HG03095 (cell line): ENCODE measurements around the gene KICS2.
"Not testable (repeated sequence)": the region's sequence is repeated elsewhere in the genome, so short reads cannot be mapped to it uniquely, and the experiment has no call there.

Experiments
- ATAC-seq: cut with Tn5 transposase; IDR thresholded peaks from one replicate; pipeline ENCODE4 v1.9.1; 2021; ENCODE audit warnings: moderate library complexity; ENCODE audit not compliant: unreplicated experiment

Gene KICS2

DNA sequence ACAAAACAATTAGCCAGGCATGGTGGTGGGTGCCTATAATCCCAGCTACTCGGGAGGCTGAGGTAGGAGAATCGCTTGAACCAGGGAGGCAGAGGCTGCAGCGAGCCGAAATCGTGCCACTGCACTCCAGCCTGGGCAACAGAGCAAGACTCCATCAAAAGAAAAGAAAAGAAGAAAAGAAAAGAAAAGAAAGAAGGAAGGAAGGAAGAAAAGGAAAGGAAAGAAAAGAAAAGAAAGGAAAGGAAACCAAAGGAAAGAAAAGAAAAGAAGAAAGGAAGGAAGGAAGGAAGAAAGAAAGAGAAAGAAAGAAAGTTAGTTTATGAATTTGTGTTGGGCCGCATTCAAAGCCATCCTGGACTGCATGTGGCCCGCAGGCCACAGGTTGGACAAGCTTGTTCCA is 4.5 kb downstream of the KICS2 start:
- not testable (repeated sequence) for ATAC-seq

DNA sequence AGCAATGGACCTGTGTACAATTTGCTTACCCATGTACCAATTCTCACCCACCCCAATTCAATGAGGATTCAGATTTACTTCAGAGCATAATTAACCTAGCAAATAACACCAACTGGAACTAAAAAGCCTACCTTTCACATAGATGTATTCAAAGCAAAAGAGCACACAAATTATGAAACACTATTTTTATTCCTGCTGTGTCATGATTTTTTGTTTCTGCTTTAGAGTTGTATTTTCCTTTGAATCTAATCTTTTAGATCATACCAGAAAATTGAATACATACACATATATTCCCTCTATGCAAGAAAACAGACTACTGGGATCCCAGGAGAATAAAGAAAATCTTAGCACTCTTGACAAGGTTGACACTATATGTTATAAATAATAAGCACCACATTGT is 5.9 kb downstream of the KICS2 start:
- no peak for ATAC-seq

DNA sequence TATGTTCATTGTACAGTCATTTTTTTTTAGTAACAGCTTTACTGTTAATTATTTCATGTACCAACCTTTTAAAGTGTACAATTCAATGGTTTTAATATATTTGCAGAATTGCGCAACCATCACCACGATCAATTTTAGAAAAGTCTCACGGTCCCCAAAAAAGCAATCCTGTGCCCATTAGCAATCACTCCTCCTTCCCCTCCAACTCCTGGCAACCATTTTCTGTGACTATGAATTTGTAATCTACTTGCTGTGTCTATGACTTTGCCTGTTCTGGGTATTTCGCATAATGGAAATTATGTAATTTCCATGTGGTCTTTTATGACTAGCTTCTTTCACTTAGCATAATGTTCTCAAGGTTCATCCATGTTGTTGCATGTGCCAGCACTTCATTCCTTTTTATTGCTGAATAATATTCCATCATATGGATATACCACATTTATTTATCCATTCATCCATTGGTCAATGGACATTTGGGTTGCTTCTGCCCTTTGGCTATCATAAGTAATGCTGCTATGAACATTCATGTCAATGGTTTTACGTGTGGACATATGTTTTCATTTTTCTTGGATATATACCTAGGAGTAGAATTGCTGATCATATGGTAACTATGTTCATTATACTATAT is 9.9 kb downstream of the KICS2 start:
- no peak for ATAC-seq

DNA sequence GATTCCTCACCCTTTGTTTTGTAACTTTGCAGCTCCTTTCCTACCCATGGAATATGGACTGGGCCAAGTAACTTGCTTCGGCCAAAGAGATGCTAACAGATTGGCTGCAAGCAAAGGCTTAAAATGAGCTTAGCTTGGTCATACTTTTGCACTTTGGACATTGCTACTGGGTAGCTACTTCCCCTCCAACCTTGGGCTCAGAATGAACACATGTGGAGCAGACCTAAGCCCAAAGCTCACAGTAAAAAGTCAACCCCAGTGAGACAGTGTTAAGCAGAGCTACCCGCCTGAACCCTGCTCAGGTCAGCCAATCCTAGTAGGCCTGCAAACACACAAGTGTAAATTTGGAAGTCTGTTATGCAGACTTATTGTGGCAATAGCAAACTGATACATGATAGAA is 14.6 kb downstream of the KICS2 start:
- ATAC-seq: no peak

DNA sequence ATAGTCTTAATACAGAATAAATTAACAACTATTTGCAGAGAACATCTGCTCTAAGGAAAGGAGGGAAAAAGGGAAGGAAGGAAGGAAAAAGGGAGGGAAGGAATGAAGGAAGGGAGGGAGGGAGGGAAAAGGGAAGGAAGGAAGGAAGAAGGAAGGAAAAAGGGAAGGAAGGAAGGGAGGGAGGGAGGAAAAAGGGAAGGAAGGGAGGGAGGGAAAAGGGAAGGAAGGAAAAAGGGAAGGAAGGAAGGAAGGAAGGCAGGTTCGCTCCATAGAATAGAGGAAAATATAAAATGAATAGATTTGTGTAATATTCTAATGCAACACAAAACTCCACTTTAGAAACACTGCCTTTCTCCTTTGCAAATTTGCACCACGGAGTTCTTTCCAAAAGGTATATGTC is 16.6 kb downstream of the KICS2 start:
- no peak for ATAC-seq

DNA sequence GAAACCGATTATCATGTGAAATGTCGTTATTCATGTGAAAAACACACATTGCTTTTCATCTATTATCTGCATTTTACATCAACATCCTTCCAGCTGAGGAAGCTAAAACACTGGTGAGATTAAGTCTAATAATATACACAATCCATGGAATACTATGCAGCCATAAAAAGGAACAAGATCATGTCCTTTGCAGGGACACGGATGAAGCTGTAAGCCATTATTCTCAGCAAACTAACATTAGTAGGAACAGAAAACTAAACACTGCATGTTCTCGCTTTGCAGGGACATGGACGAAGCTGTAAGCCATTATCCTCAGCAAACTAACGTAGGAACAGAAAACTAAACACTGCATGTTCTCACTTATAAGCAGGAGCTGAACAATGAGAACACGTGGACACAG is 18.3 kb downstream of the KICS2 start:
- no peak for ATAC-seq

DNA sequence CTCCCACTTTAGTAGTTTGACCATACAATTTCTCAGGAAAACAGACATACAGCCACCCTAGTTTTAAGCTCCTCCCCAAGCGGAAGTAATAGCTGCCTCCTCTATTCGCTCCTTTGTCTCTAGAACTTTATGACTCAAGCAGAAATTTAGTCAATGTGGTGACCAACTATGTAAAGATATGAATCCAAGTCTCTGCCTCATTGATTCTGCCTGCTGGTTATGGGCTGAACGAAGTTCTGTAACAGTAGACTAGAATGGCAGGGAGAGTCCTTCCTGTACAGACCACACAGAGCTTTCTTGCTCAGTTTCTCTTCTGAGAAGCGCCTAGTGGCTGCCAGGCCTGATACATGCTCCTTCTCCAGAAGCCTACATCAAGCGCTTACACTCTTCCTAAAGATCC is 19.1 kb downstream of the KICS2 start:
- no peak for ATAC-seq

DNA sequence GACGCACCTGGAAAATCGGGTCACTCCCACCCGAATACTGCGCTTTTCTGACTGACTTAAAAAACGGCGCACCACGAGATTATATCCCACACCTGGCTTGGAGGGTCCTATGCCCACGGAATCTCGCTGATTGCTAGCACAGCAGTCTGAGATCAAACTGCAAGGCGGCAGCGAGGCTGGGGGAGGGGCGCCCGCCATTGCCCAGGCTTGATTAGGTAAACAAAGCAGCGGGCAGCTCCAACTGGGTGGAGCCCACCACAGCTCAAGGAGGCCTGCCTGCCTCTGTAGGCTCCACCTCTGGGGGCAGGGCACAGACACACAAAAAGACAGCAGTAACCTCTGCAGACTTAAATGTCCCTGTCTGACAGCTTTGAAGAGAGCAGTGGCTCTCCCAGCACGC is 26.3 kb downstream of the KICS2 start:
- ATAC-seq: not testable (repeated sequence)

DNA sequence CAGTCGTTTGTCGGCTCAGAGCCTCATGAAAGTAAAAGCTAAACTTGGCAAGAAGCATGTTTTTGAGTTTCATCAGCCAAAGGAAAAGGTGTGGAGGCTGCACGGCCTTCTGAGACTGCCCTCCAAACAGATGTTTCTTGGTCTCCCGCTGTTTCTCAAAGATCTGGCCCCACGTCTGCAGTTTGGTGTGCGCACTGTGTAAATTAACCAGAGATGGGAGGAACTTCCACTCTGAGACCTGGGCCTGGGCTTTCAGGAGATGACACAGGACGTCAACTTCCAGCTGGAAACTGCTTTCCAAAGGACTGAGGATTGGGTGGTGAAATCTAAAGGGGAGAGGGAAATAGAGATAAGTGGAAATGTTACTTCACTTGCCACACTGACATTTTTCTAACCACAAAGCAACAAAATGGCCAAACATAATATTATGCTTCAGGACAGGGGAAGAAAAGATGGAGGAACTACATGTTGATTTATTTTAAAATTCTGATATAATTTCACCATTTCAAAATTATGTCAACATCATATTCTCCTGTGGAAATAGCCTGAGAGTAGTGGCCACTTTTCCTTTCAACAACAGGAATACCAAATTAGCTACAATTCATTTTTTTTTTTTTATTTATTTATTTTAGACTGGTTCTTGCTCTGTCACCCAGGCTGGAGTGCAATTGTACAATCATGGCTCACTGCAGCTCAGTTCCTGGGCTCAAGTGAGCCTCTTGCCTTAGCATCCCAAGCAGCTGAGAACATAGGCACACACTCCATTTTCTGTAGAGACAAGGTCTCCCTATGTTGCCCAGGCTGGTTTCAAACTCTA is 27.6 kb downstream of the KICS2 start:
- no peak for ATAC-seq

DNA sequence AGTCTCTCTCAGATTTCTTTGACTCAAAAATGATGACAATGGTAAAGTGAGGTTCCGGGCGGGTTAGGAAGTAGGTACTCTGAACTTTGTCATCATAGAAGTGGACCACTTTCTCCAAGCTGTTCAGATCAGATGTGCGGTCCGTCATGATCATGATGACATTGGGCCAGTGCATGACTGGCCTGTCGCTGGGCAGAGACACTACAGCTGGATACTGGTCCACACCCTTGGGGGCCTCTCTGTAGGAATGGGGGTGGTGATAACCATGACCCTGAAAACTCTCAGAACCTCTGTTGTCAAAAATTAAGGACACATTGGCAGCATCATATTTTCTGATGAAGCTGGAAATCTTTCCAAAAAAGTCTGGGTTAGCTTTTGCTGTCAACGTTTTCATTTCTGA is 28.2 kb downstream of the KICS2 start:
- no peak for ATAC-seq

DNA sequence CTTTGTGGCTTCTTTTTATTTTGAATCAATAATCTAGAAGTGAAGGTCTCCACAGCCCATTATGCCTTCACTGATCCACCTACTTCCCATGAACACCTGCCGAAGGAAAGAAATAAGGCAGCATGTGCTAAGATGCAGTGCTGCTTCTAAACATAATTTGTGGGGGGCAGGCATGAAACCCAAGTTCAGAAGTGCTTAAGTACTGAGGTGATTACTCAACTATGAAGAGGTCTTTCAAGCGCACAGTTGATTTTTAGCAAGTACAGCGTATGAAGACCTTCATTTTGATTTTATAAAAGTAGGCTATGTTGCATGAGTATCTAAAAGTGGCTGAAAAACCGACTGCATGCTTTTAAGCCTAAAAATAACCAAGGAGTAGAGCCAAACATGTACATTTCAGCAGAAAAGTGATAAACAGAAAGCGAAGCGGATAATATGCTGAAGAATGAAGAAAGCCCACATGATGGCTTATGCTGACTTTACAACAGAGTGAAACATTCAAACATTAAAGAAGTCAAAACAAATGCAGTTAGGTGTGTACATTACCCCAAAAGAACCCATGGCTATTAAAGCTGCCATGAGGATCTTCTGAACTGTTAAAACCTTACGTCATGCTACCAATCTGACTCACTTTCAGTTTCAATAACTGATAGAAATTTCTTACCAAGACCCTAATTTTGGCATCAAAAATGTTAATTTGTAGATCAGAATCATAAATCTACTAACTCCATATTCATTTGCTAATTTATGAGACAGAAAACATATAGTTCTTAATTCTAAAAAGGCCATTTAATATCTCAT is 29.3 kb downstream of the KICS2 start:
- peak; percentile 97 for ATAC-seq

DNA sequence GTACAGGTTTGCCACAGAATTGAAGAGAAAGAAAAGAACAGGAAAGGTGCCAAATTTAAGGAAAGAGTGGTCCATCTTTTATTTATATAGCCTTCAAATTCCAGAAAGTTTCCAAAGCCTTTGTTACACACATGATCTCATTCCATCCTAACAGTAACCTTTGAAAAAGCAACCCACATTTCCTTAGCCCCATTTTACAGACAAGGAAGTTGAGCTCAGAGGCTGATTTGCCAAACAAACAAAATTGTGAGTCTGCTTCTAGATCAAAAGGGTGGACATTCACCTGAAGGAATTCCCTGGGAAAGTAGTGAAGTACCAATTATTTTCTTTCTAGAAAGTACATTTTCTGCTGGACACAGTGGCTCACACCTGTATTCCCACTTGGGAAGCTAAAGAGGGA is 32.0 kb downstream of the KICS2 start:
- ATAC-seq: no peak

DNA sequence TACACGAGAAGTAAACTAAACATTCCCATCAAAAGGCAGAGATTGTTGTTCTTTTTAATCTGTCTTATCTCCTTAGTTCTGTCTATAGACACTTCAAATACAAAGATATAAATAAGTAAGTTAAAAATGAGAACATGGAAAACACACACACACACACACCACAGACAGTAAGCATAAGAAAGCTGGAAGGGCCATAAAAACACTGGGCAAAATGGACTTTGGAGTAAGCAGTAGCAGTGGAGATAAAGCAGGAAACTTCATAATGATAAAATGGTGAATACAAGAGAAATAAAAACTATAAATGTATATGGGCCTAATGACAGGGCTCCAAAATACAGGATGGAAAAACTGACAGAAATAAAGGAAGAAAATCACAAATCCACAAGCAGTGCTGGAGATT is 32.6 kb downstream of the KICS2 start:
- ATAC-seq: no peak

DNA sequence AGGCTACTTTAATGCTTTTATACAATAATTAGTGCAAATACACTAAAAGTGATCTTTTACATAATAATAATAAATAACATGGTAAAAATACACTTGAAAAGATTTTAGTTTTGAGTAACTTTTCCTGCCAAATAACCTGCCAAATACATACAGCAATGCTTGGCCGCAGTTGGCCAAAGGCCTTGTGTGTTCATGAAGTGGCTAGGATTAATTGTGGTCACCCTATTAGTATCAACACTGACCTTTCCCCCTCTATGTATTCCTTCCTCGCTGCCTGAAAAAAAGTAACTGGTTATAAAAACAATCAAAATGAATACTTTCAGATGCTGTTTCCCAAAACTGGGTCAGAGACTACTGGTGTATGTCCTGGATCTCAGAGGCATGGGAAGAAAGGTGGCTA is 34.3 kb downstream of the KICS2 start:
- ATAC-seq: no peak

DNA sequence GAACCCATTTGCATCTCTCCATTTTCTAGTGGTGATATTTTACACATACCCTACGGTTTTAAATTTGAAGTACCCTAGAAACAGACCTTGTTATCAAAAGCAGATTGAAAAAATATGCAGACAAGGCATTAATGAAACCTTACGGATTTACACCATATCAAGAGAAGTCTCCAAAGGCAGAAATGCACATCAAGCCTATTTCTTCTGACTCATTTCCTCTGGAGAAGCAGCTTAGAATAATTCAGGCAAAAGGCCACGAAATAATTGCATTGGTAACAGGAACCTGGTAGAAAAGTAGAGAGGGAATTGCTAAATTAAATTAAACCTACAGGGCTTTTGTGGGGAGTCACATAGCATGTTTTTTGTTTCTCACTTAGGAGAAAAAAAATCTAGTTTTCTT is 34.7 kb downstream of the KICS2 start:
- ATAC-seq: no peak

DNA sequence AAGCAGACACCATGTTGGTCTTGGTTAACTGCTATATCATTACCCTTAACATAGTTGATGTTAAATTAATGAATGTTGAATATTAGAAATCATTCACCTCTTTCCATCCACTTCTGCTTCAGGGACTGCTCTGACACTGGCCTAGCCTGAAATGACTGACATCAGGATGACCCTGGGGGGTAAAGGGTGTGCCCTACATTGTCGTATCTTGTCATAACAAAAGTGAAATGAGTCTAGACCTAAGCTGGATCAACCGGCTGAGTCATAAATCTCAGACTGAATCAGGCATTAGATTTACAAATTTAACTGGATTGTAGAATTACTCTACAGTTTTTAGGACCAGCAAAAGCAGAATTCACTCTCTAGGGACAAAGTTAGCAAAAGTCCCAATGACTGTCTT is 35.3 kb downstream of the KICS2 start:
- peak; percentile 92 for ATAC-seq

DNA sequence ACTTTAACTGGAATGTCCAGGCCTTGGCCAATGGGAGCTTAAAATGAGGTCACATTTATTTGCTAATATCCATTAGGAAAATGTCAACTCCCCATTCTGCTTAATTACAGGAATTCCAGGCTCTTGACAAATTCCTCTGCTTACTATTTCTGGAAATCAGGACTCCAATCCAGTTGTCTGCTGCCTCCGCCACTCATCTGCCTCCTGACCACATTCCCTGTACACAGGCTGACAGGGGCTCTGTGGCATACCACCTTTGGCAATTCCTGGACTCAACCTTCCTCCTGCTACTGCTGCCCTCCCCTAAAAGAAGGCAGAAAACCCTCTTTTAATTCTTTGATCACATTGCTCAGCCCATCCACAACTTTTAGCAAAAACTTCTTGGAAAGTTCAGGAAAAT is 37.9 kb downstream of the KICS2 start:
- ATAC-seq: no peak

DNA sequence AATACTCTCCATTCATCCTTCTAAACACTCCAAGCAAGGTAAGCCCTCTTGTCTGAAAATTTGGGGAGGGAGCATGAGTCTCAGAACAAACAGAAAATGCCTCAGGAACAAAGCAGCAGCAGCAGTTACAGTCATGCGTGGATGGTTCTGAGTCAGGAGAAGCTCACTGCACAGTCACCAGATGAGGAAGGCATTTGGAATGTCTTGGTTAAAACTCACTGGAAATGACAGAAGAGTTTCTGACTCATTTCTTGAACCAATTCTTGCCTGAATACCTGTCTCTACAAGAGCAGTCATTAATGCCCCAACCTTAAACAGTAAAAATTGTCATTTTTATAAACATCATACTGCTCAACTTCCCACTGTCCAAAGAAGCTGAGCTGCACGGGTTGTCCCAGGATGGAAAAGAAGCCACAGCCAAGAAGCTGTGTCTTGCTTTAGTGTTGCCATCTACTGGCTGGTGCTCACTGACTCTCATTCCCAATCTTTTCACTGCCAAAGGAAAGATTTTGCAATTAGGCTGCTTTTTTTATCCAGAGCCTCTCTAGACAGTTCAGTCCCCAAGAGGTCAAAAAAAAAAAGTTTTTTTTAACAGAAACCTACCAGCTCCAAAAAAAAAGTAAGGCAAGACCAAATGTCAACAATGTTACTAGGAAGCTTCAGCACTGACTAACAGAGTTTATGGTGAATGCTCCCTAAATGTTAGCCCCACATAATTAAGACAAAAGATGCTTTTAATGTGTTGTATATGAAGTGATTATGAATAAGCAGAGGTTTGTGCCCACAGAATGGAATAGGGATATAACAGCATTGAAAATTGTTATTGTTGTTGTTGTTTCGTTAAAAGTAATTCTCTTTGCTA is 40.4 kb downstream of the KICS2 start:
- ATAC-seq: no peak

DNA sequence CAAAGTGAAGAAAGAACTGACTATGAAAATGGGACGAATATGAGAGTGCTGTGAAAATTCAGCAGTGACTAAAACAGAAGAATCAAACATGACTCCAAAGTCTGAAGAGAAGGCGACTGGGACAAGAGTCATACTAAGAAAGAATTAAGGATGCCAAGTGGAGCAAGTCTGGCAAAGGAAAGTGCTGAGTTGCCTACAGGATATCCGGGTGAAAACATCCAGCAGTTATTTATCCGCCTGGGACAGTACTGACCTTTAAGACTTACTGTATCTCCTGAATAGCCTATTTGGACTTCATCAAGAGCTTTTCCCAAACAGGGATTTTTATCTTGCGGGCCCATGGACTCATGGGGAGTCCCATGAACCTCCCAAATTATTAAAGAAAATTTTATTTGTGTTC is 41.1 kb downstream of the KICS2 start:
- ATAC-seq: no peak

DNA sequence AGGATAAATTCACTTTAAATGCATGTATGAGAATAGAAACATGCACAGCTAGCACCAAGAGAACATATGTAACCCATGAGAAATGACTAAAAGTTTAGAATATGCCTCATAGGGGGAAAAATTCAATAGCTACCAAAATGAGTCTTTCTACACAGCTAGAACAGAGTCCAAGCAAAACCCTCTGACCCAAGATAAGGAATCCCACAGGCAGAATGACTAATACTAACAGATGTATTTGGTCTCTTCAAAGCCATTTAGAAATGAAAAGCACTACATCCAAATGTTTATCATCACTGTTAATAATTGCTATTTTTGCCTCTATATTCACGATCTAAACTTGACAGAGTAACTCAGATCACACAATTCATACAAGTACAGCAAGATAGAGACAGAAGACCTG is 44.0 kb downstream of the KICS2 start:
- ATAC-seq: no peak

DNA sequence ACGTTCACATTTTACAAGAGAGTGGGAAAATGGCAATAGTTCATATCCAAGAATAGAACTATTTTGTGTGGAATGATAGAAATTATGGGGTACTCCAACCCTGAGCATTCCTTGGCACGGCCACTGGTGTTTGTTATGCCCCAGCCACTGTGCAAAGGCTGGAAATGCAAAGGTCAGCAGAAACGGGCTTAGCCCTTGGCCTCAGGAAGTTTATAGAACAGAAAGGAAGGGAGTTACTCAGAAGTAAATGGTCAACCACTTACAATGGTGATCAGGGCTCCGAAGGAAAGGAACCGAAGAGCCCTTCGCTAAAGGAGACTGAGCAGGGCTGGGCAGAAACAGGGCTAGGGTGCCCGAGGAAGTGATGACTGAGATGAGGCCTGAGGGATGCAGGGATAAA is 45.1 kb downstream of the KICS2 start:
- no peak for ATAC-seq
